Pulmonary artery endothelial cell (primary cell): ENCODE data around the gene CCL17. TPM values are rescaled to one million over a fixed set of nuclear protein-coding genes. Genes with fewer than 3 reads are reported as not detected.
"Not testable (repeated sequence)": the region's sequence is repeated elsewhere in the genome, so short reads cannot be mapped to it uniquely, and the experiment has no call there.

Source experiments
- DNase-seq: peaks from one replicate; pipeline ENCODE4 v3.0.0-alpha.2; 2011; ENCODE audit warnings: low read depth, low spot score
- total RNA-seq: library from RNA; depleted of rRNA; stranded (reverse); fragments of >200 nt; gene quantifications from 2 replicates; pipeline ENCODE4 v1.2.3, GENCODE V29; 2014

The CCL17 gene
- total RNA-seq, 1 donor from 2014 or later = not detected

DNA sequence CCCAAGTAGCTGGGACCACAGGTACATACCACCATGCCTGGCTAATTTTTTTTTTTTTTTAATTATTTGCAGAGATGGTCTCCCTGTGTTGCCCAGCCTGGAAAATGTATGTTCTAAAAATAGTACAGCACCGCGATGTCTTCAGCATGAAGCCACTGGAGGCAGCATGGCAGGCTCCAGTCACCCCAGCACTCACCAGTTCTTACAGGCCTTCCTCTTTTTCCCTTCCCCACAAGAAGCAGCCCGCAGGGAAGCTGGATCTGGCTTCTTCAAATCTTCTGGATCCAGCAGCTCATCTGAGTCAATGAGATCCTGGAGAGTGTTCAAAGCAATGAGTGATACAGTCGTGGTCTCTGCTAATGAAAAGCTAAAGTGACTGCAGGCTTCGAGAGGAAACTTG, 26.4 kb downstream of the CCL17 start:
- no peak for DNase-seq

DNA sequence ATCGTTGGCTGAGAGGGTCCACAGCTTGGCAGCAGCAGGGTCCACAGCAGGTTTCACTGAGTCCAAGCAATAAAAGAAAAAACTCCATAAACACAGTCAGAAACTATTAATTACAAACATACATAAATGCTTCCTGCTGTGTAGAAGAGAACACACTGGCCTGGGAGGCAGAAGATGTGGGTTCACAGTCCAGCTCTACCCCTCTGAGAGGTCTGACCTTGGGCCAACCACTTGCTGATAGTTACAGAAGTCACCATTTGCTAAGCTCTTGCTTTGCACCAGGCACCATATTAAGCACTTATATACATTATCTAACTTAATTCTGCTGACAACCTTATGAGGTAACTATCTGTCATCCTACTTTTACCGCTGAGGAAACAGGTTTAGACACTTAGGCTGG, 27.9 kb downstream of the CCL17 start:
- no peak for DNase-seq

DNA sequence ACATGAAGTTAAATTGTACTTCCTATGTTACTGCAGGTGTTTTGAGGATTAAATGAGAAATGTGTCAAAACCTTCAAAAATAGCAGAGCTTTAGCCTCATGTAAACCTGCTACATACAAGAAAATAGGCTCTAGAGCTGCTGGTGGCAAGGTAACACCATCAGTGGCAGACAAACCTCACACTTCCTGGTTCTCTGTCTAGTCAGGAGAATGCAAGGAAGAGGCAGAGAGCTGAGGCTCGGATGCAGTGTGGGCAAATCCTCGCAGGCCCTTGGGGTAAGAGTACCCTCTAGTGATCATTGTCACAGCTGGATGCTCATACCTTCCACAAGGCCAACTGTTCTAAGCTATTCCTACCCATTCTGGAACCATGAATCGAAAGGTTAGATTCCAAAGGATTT, 28.4 kb downstream of the CCL17 start:
- no peak for DNase-seq

DNA sequence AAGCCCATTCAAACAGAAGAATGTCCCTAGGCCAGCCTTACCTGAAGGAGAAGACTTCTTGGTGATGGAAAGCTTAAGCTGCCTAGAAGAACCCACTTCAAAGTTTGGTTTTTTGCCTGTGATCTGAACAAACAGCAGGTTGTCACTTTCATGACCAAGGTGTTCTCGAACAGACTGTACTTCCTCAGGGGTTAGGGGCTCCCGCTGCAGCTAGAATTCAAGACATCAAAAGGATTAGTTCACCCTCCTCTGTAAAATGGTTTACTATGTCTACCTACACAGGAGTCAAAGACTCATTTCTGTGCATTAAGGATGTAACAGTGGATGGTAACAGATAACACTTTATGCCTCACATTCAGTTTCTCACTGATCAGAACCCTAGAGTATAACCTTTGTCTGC, 29.4 kb downstream of the CCL17 start:
- DNase-seq = no peak

DNA sequence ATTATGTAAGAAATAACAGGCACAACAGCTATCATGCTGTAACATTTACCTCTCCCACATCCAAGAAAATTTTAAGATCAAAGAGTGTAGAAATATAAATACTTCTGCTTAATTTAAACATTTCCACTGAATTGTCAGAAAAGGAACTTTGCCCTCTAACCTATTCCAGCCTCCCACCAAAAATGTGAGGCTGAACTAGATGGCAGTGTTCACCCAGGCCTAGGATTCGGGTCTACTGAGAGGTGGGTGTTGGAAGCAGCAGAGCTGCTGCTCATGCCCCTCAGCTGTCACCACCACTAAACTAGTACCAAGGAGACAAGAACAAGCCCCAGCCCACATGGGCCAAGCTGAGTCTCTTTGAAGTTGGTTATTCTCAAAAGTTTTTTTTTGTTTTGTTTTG, 31.3 kb downstream of the CCL17 start:
- no peak for DNase-seq

DNA sequence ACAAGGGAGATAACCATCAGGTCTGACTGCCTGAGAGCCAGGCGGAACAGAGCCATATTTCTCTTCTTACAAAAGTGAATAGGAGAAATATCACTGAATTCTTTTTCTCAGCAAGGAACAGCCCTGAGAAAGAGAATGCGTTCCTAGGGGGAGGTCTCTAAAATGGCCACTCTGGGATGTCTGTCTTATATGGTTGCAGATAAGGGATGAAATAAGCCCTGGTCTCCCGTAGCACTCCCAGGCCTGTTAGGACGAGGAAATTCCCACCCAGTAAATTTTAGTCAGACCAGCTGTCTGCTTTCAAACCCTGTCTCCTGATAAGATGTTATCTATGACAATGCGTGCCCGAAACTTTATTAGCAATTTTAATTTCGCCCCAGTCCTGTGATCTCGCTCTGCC, 35.4 kb downstream of the CCL17 start:
- not testable (repeated sequence) for DNase-seq

DNA sequence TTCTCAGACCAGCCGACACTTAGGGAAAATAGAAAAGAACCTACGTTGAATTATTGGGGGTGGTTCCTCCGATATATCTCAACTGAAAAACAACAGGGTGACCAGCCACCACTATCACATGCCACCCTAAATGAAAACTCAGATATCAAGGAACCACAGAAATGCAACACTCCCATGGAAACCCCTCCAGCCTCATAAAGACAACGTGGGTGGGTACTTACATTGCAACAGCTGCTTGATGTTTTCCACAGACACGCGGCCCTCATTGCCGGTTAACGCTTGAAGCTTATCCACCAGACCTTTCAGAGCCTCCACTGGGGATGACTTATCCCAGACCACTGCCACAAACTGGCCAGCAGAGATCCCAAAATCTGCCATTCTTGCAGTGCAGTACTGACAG, 36.0 kb downstream of the CCL17 start:
- DNase-seq = not testable (repeated sequence)

DNA sequence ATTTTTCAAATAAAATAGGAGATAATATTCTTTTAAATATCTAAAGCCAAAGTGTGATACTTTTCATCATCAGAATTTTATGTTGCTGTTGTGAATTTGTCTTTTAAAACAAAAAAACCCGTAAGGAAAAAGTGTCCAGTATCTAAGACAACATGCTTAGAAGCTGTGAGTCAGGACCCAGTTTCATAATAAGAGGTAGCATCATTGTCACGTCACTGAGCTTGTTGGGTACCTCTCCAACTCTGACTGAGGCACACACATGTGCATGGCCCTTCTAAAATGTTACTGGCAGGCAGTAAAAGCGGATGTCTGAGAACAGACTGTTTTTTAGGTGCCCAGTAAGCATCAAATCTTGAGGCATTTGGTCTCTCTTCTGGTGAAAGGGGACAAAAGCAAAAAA, 40.1 kb downstream of the CCL17 start:
- no peak for DNase-seq

DNA sequence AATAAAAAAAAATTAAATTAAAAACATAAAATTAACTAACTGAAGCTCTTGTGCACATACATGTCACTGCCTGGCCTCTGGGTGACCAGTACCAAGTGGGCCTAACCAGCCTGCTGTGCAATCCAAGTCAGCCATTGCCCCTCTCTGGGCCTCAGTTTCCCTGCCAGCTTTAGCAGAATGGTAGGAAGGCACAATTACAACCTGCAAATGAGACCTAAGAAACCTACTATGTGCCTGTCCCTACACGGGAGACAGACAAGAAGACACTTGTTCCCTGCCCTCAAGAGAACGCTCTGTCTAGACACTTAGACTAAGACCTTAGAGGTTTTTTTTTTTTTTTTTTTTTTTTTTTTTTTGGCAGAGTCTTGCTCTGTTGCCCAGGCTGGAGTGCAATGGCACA, 40.9 kb downstream of the CCL17 start:
- no peak for DNase-seq

DNA sequence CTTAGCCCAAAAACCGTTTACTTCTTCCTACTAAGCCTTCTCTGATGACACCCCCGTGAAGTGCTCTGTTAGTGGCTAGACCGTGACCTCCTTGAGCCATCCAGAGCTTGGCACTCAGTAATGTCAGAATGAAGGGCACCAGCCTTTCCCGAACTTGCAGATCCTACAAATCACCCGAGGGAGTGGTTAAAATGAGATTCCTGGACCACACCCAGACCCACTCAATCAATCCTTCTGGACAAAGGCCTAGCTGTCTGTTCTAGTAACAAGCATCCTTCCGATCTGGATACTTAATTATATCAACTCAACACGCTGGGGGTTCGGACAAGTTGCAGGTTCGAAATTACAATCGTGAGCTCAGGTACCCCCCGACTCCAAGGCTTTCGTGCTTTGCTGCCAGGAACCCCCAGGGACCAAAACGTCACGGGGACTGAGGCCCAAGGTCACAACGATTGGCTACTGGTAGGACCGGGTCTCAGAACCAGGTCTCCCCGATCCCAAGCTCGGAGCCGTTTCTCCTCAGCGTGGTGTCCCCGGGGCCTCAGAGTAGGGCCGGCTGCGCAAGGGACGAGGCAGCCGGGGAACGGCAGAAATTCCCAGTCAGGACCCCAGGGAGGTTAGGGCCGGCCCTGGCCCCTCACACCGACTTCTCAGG, 42.1 kb downstream of the CCL17 start:
- DNase-seq = no peak

DNA sequence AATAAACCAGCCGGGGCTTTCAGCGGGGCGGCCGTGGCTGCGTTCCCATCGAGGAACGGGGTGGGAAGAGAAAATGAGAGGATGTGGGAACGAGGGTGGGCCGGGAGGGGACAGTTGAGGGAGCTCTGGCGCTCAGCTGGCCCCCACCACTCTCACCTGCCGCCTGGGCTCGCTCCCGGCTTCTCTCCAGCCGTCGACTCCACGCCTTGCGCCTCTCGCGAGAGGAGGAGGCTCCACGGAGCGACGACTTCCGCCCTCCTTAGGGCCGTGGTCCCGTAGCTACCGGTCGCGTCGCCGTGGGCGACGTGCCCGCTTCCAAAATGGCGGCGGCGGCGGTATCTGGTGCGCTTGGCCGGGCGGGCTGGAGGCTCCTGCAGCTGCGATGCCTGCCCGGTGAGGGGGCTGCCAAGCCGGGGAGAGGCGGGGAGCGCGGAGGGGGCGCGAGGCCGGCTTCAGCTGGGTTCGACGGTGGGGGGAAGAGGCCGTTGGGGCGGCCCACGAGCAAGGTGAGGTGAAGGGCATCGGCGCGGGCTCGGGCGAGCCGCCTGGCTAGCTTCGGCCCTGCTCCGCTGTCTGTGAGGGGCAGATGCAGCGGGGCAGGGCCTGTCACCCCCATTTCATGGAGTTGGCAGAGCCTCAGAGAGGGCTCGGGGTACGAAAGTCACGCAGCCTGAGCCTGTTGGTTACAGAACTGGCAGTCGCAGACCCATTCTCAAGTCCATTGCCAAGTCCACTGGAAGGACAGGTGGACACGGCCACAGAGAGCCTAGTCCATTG, 42.8 kb downstream of the CCL17 start, which contains the start of the genes CIAPIN1 and COQ9:
TSS of gene CIAPIN1 (minus strand) at position 200 of the 777 bp plus-strand sequence. CDS start 6,457 bp downstream, outside the sequence.
TSS of gene COQ9 (plus strand) at position 294 of the 777 bp plus-strand sequence. CDS start at position 321, 27 bp downstream.
- DNase-seq = peak; percentile 75

DNA sequence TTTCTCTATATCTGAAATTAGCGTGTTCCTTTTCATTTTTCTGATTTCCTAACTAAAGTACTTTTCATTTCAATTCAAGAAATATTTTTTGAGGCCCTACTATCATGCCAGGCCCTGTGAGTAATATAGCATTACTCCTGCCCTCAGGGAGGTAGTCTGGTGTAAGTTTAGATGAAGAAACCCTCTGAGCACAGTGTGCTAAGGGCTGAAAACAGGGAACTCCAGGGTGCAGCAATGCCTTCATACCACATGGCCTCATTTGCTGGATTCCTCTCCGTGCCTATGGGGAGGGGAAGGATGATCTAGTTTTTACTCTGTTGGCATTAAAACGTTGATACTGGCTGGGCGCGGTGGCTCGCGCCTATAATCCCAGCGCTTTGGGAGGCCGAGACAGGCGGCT, 47.5 kb downstream of the CCL17 start:
- no peak for DNase-seq

DNA sequence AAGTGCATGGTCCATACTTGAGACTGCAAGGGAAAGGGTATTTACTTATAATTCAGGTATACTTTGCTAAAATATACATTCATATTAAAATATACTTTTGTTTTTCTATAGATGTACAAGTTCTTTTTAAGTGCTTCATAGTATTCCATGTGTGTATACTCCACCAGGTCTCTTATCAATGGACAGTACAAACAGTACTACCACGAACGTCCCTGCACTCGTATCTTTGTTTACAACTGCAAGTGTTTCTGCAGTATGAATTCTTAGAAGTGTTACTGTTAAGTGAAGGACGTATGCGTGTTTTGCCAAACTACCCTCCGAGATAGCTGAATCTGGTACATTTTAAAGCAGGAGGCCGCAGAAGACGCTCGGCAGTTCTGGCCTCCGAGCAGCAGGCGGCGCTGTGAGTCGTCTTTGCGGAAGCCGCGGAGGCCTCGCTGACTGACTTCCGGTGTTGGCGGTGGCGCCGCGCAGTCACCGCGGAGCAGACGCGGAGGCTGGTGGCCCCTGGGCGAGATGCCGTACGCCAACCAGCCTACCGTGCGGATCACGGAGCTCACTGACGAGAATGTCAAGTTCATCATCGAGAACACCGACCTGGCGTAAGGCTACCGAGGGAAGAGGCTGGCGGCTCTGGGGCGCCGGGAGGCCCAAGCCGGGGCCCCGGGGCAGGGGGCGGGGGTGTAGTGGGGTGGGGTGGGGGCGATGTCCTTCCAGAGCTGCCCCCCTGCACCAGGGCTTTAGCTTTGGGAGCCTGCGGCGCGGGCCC, 57.8 kb downstream of the CCL17 start, which contains the start of gene POLR2C:
TSS of gene POLR2C (plus strand) at position 471 of the 769 bp plus-strand sequence. CDS start at position 517, 46 bp downstream.
- peak; percentile 35 for DNase-seq

DNA sequence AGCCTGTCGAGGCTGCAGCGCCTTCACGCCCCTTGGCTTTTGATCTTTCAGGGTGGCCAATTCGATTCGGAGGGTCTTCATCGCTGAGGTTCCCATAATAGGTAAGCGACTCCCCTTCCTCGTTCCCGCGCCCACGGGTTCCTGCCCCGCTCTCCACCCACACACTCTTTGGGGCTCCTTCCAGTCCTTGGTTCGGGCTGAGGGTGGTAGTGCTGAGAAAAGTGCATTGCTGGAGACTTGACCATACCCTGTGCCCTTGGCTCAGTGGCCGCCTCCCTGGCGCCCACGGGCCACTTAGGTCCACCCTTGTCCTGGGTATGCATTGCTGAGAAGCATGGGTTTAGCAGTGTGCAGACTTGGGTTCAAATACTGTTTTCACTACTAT, 58.4 kb downstream of the CCL17 start:
- no peak for DNase-seq

DNA sequence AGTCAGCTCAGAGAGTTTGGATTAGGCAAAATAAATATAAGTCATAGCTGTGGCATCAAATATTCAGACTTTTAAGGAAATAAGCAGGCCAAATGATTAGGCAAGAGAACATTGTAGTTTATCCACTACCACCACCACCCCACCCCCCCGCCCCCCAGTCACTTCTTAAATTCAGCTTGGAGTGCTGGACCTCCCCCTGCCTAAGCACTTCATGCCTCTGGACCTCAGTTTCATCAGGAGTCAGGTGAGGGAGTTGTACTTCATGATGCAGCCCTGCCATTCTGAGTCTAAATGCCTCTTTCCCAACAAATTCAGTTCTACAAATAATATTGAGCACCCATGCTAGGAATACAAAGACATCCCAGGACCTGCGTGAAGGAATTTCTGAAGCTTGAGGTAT, 60.0 kb downstream of the CCL17 start:
- DNase-seq = no peak

Other genes with a start within 250 kb of the CCL17 start
- gene PSME3IP1, start 218.7 kb upstream of the CCL17 start, total RNA-seq = 67.7 and 79.1 TPM in 2 replicates
- 65.5 and 90.7 TPM in 2 replicates for gene RSPRY1, start 218.4 kb upstream of the CCL17 start, total RNA-seq
- gene ARL2BP, start 159.5 kb upstream of the CCL17 start, total RNA-seq = 92.6 and 94.5 TPM in 2 replicates
- gene PLLP, start 120.1 kb upstream of the CCL17 start, total RNA-seq = 1.5 and 8.4 TPM in 2 replicates
- not detected in 2 replicates for gene CCL22, start 46.0 kb upstream of the CCL17 start, total RNA-seq
- gene CX3CL1, start 32.3 kb upstream of the CCL17 start, total RNA-seq = 2.1 and 3.0 TPM in 2 replicates
- gene CIAPIN1, start 42.6 kb downstream of the CCL17 start, total RNA-seq = 80.8 and 86.7 TPM in 2 replicates
- 51.2 and 51.8 TPM in 2 replicates for gene COQ9, start 42.7 kb downstream of the CCL17 start, total RNA-seq
- 136 and 144 TPM in 2 replicates for gene POLR2C, start 57.9 kb downstream of the CCL17 start, total RNA-seq
- 26.8 and 29.7 TPM in 2 replicates for gene DOK4, start 81.7 kb downstream of the CCL17 start, total RNA-seq
- 9.4 and 13.9 TPM in 2 replicates for gene CCDC102A, start 131.8 kb downstream of the CCL17 start, total RNA-seq
- not detected in 2 replicates for gene ADGRG5, start 137.9 kb downstream of the CCL17 start, total RNA-seq
- gene ADGRG1, start 223.9 kb downstream of the CCL17 start, total RNA-seq = 22.8 and 32.1 TPM in 2 replicates